Kidney tubule cell (primary cell): ENCODE results near the gene SLX4IP.

Source experiments
- DNase-seq: peaks from one replicate; pipeline ENCODE4 v3.0.0-alpha.2; 2018; ENCODE audit warnings: low spot score

SLX4IP gene

DNA sequence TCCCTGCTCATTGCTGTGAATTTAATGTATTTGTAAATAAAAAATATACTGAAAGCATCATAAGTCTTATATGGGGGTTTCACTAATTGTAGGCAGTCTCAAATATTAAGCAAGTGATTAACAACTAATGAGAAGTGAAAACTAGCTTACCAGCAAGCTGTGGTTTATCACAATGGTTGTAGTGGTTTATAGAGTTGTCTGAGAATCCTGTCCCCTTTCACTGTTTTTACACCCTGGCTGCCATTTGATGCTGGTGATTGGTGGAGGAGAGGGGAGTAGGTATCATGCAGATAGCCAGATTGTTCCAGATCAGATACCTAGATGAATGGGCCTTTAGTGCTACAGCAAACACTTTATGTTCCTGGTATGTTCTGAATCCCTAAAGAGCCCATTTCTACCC is 7.1 kb upstream of the SLX4IP start:
- no peak for DNase-seq

DNA sequence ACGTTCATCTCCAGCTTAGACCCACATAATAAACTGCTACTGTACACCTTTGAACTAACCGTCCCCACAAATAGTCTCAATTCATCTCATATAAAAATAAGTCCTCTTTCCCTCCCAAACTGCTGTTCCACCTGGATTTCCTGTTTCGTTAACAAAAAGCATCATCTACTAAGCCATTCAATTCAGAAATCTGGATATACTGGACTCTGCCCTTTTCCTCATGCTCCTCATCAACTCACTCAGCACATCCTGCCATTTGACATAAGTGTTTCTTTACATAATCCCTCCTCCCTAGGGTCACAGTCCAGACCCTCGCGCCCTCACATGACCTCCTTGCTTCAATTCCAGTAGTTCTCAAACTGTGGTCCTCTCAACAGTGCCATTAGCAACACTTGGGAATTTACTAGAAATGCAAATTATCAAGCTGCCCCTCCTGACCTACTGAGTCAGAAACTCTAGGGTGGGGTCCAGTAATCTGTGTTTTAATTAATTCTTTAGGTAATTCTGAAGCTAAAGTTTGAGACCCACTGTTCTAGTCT is 5.6 kb upstream of the SLX4IP start:
- DNase-seq = no peak

DNA sequence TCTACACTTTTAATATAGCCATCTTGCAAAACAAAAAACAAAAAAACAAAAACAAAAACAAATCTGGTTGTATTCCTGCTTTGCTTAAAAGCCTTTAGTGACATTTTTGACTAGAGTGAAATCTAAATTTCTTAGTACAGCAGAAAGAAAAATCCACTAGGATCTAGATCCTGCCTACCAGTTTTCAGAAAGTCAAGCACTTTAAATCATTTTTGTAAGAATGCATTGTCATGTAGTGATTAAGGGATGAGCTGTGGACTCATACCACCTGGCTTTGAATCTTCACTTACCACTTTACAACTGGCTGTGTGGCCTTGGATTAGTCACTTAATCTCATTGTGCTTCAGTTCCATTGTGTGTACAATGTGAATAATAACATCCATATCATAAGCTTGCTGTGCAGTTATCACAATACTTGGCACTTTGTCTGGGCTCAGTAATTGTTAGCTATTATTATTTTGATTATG is 5.1 kb upstream of the SLX4IP start:
- DNase-seq = peak; percentile 70

DNA sequence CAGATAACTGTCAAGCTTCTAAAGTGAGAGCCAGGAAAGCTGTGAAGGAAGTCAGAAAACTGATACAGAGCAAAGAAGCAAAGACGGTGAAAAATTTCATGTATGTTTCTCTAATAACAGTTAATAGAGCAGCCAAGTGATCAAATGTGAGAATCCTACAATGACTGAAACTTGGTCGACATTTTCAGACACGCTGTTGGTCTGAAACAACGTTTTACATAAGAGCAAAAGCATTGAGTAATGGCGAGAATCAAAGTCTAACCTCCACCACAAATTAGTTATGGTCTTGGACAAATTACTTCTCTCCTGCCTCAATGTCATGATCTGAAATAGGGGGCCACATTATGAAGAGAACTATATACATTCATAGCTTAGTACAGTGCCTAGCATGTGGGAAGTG is 4.4 kb upstream of the SLX4IP start:
- DNase-seq = no peak

DNA sequence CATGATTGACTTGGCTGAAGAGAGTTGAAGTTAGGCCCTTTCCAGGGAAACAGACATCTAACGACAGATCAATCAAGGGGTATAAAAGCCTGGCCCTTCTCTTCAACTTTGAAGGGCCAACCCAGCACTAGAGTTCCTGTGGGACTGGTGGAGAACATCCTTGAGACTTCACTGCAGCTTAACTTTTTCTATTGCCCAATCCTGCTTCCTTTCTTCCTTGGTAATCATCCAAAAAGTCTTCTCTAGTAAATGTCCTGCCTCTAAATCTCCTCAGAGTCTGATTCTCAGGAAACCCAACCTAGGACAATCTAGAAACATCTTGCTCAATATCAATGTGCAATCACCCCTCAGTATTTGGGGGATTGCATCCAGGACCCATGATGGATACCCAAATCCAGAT is 3.0 kb upstream of the SLX4IP start:
- DNase-seq = no peak

DNA sequence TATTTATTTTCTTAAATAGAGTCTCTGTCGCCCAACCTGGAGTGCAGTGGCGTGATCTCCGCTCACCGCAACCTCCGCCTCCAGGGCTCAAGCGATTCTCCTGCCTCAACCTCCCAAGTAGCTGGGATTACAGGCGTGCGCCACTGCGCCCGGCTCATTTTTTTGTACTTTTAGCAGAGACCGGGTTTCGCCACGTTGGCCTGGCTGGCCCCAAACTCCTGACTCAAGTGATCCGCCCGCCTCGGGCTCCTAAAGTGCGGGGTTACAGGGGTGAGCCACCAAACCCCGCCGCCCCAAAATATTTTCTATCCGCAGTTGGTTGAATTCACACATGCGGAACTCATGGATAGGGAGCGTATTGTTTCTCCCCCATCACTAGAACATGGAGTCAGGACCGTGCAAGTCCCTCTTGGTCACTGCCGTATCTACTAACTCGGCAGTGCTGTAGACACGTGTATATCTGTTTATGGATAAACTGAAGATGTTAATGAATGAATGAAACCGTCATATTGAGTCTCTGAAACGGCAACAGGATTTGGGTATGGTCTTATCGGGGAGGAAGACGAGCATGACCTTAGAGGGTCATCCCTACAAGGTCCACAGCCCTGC is 2.0 kb upstream of the SLX4IP start:
- peak; percentile 31 for DNase-seq

GRCh38 chr20:10433623-10434466 is 1.3 kb upstream of the SLX4IP start, which contains the start of gene MKKS:
Gene MKKS (minus strand): TSS chr20:10434222. CDS start chr20:10413514, 20,708 bp downstream.
- DNase-seq = peak; percentile 93

DNA sequence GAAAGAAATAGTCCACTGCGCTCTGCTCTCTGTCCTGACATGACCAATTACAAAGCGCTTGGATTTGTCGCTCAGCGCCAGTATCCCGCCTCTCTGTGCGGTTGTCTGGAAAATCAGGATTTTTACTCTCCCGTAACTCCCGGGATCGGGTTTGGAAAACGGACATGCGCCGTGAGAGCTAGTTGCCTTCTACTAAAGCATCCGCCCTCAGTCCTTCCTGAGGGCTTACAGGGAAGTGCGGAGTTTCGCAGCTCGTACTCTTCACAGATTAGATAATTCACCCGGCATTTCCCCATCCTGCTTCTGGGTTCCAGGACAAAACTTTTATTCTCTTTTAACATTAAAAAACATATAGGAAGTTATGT is 656 bp upstream of the SLX4IP start:
- peak; percentile 99 for DNase-seq

DNA sequence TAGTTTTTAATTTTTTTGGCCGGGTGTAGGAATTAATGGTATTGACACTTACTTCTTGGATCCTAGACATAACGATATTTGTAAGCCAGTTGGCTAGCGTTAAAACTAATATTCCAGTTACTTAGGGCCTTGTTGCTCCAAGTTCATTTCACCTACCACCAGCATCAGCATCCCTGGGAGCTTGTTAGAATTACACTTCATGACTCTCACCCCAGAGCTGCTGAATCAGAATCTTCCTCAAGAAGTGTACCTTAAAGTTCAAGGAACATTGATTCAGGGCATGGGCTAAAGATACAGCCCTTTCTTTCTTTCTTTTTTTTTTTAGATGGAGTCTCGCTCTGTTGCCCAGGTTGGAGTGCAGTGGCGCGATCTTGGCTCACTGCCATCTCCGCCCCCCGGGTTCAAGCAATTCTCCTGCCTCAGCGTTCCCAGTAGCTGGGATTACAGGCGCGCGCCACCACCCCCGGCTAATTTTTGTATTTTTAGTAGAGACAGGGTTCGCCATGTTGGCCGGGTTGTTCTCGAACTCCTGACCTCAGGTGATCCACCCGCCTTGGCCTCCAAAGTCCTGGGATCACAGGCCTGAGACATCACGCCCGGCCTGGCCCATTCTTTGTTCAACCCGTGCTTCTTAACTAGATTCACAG is 1.1 kb downstream of the SLX4IP start:
- DNase-seq = no peak

DNA sequence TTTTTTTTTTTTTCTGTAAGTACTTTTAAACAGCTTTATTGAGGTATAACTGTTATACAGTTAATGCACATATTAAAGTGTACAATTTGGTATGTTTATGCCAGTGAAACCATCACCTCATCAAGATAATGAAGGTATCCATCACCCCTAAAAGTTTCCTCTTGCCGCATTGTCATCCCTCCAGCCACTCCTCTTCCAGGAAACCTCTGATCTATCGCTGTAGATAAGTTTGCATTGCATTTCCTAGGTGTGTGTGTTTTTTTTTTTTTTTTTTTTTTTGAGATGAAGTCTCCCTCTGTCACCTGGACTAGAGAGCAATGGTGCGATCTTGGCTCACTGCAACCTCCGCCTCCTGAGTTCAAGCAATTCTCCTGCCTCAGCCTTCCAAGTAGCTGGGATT is 3.1 kb downstream of the SLX4IP start:
- no peak for DNase-seq

DNA sequence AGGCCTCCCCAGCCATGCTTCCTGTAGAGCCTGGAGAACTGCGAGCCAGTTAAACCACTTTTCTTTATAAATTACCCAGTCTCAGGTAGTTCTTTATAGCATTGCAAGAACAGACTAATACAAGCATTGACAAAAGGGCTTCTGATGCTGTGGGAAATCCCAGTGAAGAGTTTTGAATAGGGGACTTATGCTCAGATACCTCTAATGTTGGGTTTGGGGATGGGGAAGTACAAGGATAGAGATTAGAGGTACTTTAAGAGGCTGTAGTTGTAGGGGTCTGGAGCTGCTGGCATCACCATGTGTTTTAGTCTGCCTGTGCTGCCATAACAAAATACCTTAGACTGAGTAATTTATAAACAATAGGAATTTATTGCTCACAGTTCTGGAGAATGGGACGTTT is 8.8 kb downstream of the SLX4IP start:
- no peak for DNase-seq

DNA sequence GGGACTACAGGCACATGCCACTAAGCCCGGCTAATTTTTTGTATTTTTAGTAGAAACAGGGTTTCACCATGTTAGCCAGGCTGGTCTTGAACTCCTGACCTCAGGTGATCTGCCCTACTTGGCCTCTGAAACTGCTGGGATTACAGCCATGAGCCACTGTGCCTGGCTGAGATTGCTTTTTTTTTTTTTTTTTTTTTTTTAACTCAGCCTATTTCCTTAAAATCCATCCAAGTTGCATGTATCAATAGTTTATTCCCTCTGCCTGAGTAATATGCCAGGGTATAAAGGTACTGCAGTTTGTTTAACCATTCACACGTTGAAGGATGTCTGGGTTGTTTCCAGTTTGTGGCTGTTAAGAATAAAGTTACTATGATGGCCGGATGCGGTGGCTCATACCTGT is 10.7 kb downstream of the SLX4IP start:
- DNase-seq = no peak

GRCh38 chr20:10447028-10447427 is 11.9 kb downstream of the SLX4IP start:
- DNase-seq = no peak

DNA sequence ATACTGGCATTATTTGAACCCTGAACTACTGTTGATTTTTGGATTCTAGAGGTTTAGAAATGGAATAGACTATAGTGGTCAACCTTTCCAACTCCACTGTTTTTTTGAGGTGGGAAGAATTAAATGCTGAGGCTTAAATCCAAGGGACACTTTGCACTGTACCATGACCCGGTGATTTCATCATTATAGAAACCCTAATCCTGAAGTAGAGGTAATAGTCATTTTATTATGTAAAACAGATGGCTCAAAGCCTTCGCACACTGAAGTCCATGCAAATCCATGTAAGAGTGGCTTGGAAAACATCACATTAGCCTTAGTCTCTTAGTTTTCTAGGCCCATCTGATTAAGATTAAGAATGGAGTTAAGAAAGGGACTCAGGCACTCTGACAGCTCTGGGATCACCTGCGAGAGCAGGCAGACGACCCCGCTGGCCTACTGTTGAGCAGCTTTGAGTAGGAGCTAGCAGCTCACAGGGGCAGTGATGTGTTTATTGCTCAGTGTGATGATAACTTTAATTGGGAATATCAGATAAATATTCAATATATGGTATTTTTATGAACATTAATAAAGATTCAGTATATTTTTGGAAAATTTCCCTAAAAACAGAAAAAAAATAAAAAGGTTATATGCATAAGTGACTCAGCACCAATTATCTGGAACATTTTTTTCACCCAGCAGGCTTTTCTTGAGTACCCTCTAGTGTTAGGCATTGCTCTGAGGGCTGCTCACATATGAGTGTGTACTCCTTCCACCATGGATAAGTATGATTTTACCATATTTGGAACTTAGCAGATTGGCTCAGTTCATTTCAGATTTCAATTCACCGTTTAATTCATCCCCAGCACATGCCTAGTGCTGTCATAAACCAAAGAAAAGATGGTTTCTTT is 13.4 kb downstream of the SLX4IP start:
- DNase-seq = no peak

DNA sequence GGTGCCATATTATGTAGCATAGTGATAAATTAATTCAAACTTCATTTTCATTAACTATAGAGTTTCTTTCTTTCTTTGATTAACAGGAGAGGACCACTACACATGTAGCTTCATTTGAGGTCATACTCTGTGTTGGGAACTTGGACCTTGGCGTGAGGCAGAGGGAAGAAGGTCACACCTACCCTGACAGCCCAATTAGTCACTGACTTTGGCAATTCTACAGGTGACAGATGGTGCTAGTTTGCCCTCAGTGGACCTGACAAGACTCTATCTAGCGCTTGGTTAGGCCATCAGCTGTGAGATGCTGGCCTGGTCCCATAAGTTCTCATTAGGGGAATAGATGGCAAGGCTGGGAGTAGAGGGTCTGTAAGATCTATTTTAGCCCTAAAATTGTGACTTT is 14.2 kb downstream of the SLX4IP start:
- DNase-seq = no peak

DNA sequence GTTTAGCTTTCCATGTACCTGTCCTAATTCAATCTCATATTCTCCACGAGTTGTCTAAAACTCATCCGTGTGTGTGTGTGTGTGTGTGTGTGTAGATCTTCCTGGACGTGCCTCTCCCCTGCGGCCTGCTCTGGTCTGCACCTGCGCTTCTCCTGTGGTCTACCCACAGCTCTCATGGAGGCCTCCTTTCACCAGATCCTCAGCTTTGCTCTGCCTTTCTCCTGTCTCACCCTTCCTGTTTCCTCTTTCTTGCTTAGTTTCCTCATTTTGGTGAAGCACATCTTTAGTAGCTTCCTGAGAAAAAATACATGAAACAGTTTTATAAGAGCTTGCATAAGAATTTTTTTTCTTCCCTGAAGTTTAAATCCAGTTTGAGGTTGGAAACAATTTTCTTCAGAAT is 18.1 kb downstream of the SLX4IP start:
- DNase-seq = no peak

GRCh38 chr20:10454151-10454750 is 19.1 kb downstream of the SLX4IP start:
- DNase-seq = no peak

DNA sequence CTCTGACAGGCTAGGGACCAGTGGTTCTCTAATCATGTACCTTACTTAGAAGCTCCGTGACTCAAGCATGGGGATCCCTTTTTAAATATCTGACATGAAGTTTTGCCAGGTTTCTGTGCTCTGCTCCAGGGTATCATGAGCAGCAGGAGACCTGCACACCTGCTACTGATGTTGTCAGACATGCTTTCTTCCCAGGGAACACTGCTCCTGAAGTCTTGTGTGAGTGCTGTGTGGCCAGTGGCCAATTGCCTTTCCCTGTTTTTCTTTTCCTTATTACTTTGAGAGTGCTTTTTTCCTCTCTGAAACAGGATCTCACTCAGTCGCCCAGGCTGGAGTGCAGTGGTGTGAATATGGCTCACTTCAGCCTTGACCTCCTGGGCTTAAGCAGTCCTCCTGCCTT is 26.4 kb downstream of the SLX4IP start:
- DNase-seq = no peak

GRCh38 chr20:10462516-10462915 is 27.4 kb downstream of the SLX4IP start:
- no peak for DNase-seq

GRCh38 chr20:10463622-10464021 is 28.5 kb downstream of the SLX4IP start:
- no peak for DNase-seq

DNA sequence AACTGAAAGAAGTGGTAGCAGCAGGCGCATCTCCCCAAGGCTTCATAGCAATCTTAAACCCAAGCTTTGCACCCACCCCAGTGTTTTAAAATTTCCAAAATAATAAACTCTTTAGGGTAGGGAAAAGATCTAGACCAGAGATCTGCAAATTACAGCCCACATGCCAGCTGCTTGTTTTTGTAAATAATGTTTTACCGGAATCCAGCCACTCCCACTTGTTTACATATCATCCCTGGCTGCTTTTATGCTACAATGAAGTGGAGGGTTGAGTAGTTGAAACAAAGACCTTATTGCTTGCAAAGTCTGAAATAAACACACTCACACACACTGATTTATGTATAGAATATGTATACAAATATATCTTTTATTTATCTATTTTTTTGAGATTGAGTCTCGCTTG is 30.0 kb downstream of the SLX4IP start:
- no peak for DNase-seq
